HG02840 (cell line): ENCODE data around the gene SMYD3.
"Not testable (repeated sequence)": the region's sequence is repeated elsewhere in the genome, so short reads cannot be mapped to it uniquely, and the experiment has no call there.

Experiments
- ATAC-seq: cut with Tn5 transposase; IDR thresholded peaks from one replicate; pipeline ENCODE4 v1.9.1; 2021; ENCODE audit warnings: mild to moderate bottlenecking, moderate library complexity, moderate number of reproducible peaks; ENCODE audit not compliant: unreplicated experiment, low FRiP score

The SMYD3 gene

GRCh38 chr1:245772325-245772724 lies 734.8 kb downstream of the SMYD3 start:
- no peak for ATAC-seq

- ATAC-seq = no peak
Measured at GRCh38 chr1:245771511-245772281, 735.4 kb downstream of the SMYD3 start.

GRCh38 chr1:245770156-245770555 lies 736.9 kb downstream of the SMYD3 start:
- no peak for ATAC-seq

GRCh38 chr1:245768596-245768995 lies 738.5 kb downstream of the SMYD3 start:
- ATAC-seq = no peak

- ATAC-seq = no peak
Measured at GRCh38 chr1:245765230-245766000, 741.7 kb downstream of the SMYD3 start.

GRCh38 chr1:245763873-245764331 lies 743.2 kb downstream of the SMYD3 start:
- no peak for ATAC-seq

- no peak for ATAC-seq
Measured at GRCh38 chr1:245762396-245762910, 744.6 kb downstream of the SMYD3 start.

DNA sequence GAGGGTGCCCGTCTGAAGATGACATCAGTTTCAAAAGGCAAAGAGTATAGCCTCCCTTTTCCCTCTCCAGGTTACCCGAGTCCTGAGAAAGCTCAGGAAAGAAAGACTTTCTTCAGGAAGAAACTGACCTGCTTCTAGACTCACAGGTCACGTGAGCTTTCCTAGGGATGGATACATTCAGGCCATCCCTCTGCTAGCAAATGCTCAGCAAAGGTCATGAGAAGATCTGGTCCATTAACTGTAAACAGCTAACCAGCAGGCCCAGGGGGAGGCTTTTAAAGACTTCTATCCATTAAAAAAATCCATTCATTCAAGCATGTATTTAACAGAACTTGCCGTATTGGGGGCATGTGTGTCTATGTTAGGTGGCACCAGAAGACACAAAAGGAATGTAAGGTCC lies 746.8 kb downstream of the SMYD3 start:
- ATAC-seq = no peak

DNA sequence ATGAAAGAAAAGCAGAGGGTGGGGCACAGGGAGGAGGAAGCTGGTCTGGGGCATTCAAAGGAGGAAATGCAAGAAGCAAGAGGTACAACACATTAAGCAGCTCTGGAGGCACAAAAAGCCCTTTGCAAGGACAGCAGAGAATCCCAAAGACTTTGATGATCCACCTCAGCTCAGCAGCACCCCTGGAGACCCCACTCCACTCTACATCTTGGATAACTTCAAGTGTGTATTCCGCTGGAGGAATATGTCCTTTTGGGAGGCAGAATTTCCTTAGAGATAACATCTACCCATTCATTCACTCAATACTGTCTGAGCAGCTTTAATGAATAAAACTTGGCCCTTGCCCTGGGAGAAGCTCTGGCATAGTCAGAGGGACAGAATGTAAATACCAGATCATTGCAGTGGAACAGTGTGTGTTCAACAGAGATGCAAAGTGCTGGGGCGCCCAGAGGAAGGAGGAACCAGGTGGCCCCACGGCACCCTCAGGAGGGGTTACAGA lies 752.6 kb downstream of the SMYD3 start:
- no peak for ATAC-seq

GRCh38 chr1:245753807-245754206 lies 753.3 kb downstream of the SMYD3 start:
- ATAC-seq = no peak

DNA sequence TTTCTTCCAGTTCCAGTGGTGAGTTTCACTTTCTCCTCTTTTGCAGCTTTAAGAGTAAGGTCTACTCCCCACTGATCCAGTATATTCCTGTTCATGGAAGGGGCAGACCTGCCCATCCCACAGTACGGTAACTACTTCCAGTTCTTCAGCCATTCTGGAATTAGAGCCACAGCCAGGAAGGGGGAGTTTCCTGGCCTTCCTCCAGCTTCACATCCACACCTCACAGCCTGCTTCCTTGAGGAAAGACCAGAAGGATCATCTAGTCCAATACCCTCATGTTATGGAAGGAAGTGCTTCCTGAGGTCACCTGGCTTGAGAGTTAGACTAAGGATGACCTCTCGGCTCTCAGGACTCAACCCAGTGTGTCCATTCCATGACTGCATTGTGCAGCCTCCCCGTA lies 754.5 kb downstream of the SMYD3 start:
- ATAC-seq = no peak

GRCh38 chr1:245751726-245752470 lies 755.2 kb downstream of the SMYD3 start:
- ATAC-seq = no peak

DNA sequence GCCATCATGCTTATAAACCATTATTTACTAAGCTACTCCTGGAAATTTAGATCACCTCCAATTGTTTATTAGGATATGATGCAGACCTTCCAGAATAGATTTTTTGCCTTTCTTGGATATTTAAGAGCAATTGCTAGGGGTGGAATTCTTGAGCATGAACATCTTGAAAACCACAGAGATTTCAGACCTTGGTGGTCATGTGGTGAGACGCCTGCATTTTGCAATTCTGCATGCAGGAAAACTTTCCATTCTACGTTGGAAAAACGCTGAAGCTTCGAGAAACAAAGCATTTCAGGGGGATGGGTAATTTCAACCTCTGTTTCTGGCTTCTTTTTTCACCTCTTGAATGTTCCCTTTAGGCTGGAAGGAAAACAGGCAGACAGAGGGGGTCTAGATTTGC lies 756.0 kb downstream of the SMYD3 start:
- ATAC-seq = no peak

DNA sequence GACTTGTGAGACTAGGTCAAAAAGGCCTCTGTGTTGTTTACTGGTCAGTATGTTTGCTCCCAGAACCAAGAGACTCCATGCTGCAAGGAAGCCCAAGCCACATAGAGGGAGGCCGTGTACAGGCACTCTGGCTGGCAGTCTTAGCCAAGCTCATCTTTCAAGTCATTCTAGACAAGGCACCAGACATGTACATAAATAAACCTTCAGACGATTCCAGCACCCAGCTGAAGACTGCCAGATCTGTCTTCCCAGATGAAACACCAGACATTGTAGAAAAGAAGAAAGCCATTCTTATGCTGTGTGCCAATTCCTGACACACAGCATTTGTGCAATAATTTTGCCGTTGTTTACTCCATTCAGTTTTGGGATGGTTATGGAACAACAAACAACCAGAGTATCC lies 756.8 kb downstream of the SMYD3 start:
- ATAC-seq = no peak

- no peak for ATAC-seq
Measured at GRCh38 chr1:245749053-245749452, 758.0 kb downstream of the SMYD3 start.

- no peak for ATAC-seq
Measured at GRCh38 chr1:245748646-245749045, 758.4 kb downstream of the SMYD3 start.

- no peak for ATAC-seq
Measured at GRCh38 chr1:245748240-245748639, 758.8 kb downstream of the SMYD3 start.

DNA sequence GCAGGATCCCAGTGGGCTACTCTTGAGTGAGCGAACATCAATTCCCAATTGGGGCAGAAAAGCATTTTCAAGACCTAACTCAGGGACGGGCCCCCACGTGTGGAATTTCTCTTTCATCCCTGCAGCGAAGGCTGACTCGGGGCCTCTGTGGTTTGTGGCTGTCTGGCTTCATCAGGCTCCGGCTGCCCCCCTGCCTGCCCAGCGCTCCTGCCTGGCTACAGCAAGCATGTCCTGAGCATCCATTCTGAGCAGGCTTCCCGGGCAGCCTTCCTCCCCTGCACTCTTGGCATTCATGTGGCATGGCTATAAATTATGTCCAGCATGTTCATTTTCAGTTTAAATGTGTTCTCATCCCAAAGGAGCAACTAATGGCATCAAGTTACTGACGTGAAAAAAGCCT lies 764.2 kb downstream of the SMYD3 start:
- ATAC-seq = no peak

DNA sequence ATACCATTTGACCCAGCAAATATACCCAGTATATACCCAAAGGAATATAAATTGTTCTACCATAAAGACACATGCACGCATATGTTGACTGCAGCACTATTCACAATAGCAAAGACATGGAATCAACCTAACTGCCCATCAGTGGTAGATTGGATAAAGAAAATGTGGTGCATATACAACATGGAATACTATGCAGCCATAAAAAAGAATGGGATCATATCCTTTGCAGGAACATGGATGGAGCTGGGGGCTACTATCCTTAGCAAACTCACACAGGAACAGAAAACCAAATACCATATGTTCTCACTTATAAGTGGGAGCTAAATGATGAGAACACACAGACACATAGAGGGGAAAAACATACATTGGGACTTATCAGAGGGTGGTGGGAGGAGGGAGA lies 766.7 kb downstream of the SMYD3 start:
- ATAC-seq = not testable (repeated sequence)

GRCh38 chr1:245730801-245731200 lies 776.3 kb downstream of the SMYD3 start:
- no peak for ATAC-seq

- not testable (repeated sequence) for ATAC-seq
Measured at GRCh38 chr1:245728035-245728434, 779.0 kb downstream of the SMYD3 start.
